T-helper 1 cell treated with Interleukin-12 subunit alpha and Interleukin-12 subunit beta and Interleukin-4 antibody, amounts not matched to agents 30 μg/mL and 1 μg/mL, for 36 hours (primary cell): ENCODE measurements around the gene TCP11L1.
"Not testable (repeated sequence)": the region's sequence is repeated elsewhere in the genome, so short reads cannot be mapped to it uniquely, and the experiment has no call there.

ENCODE experiments used
- H3K27ac Mint-ChIP-seq: one replicate; pipeline ENCODE4 v1.8.0; 2021; ENCODE audit warnings: mild to moderate bottlenecking, mixed read lengths
- H3K27me3 Mint-ChIP-seq: one replicate; pipeline ENCODE4 v1.8.0; 2021; ENCODE audit warnings: low read depth, mixed read lengths
- H3K36me3 Mint-ChIP-seq: one replicate; pipeline ENCODE4 v1.8.0; 2021; ENCODE audit warnings: low read depth, mixed read lengths
- H3K4me1 Mint-ChIP-seq: one replicate; pipeline ENCODE4 v1.8.0; 2021; ENCODE audit warnings: low read depth, mixed read lengths
- H3K4me3 Mint-ChIP-seq: one replicate; pipeline ENCODE4 v1.8.0; 2021; ENCODE audit warnings: mild to moderate bottlenecking, moderate library complexity, mixed read lengths
- H3K9me3 Mint-ChIP-seq: one replicate; pipeline ENCODE4 v1.8.0; 2021; ENCODE audit warnings: mixed read lengths

The TCP11L1 gene

GRCh38 chr11:33044285-33044756 is 4.9 kb downstream of the TCP11L1 start:
- Mint-ChIP-seq H3K4me3 (no peak overlapping the region), H3K4me1 (peaks cover 15% of the 10 kb centered on the region), H3K36me3 (peaks cover 32% of the 10 kb centered on the region), H3K9me3 (no peaks in the 10 kb centered on the region), H3K27ac (no peak overlapping the region), H3K27me3 (no peaks in the 10 kb centered on the region)

GRCh38 chr11:33045551-33046255 is 6.3 kb downstream of the TCP11L1 start:
- Mint-ChIP-seq H3K27ac (no peak overlapping the region), H3K4me3 (no peak overlapping the region)

DNA sequence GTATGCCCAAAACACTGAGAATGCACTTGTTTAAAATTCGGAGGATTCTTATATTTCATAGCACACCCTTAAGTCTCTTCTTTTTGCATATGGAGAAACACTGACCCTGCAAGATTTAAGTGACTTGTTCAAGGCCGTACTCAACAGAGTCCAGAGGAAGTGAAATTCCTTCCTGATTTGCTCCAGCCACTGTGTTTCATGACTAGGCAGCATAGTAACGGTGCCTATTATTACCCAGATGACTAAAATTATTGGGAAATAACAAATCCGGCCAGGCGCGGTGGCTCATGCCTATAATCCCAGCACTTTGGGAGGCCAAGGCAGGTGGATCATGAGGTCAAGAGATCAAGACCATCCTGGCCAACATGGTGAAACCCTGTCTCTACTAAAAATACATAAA is 9.3 kb downstream of the TCP11L1 start:
- not testable (repeated sequence) for H3K27ac Mint-ChIP-seq, H3K27me3 Mint-ChIP-seq, H3K4me3 Mint-ChIP-seq, H3K9me3 Mint-ChIP-seq, H3K4me1 Mint-ChIP-seq
- peaks cover 31% of the 10 kb centered on the region for H3K36me3 Mint-ChIP-seq

More at GRCh38 chr11:33045551-33046255, 6.3 kb downstream of the TCP11L1 start:
- Mint-ChIP-seq H3K4me1 (peaks cover 8% of the 10 kb centered on the region), H3K9me3 (no peaks in the 10 kb centered on the region), H3K27me3 (no peaks in the 10 kb centered on the region), H3K36me3 (peaks cover 32% of the 10 kb centered on the region)

GRCh38 chr11:33049565-33050408 is 10.4 kb downstream of the TCP11L1 start:
- H3K9me3 Mint-ChIP-seq, H3K27ac Mint-ChIP-seq, H3K4me1 Mint-ChIP-seq, H3K27me3 Mint-ChIP-seq, H3K4me3 Mint-ChIP-seq: not testable (repeated sequence)
- H3K36me3 Mint-ChIP-seq: peaks cover 25% of the 10 kb centered on the region

DNA sequence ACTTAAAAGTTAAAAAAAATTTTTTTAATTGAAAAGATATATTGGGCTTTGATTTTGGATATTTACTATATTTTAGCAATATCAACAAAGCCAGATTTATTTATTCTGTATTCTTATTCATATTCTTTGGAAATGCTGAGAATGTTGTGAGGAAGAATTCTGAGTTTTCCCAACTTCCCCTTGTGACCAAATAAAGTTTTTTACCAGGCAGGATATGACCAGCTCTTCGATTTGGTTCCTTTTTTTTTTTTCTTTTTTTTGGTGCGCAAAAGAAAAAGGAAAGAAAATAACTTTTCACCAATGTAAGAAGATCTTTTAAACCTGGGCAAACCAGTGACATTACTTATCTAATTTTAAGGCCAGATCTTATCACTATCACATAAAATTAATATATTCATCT is 12.9 kb downstream of the TCP11L1 start:
- peaks cover 17% of the 10 kb centered on the region for H3K36me3 Mint-ChIP-seq
- H3K27ac Mint-ChIP-seq: no peak overlapping the region
- H3K27me3 Mint-ChIP-seq: no peaks in the 10 kb centered on the region
- H3K4me1 Mint-ChIP-seq: no peaks in the 10 kb centered on the region
- no peak overlapping the region for H3K4me3 Mint-ChIP-seq
- no peaks in the 10 kb centered on the region for H3K9me3 Mint-ChIP-seq

DNA sequence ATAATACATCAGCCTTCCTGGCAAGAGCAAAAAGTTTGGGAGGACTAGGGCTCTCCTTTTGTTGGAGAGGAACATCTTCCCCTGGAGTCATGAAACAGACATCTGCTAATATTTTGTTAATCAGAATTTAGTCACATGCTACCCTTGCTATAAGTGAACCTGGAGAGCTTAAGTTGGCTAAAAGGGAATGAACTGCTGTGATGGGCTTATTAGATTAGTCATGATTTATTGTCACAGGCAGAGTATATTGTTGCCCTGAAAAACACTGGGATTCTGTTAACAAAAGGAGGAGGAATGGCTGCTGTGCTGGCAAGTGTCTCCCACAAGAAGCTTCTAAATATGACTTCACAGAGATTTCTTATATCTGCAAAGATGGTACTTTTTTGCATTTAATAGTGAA is 16.0 kb downstream of the TCP11L1 start:
- no peaks in the 10 kb centered on the region for H3K27me3 Mint-ChIP-seq
- peaks cover 2% of the 10 kb centered on the region for H3K4me1 Mint-ChIP-seq
- no peak overlapping the region for H3K4me3 Mint-ChIP-seq
- no peak overlapping the region for H3K27ac Mint-ChIP-seq
- H3K36me3 Mint-ChIP-seq: peaks cover 23% of the 10 kb centered on the region
- H3K9me3 Mint-ChIP-seq: no peaks in the 10 kb centered on the region

DNA sequence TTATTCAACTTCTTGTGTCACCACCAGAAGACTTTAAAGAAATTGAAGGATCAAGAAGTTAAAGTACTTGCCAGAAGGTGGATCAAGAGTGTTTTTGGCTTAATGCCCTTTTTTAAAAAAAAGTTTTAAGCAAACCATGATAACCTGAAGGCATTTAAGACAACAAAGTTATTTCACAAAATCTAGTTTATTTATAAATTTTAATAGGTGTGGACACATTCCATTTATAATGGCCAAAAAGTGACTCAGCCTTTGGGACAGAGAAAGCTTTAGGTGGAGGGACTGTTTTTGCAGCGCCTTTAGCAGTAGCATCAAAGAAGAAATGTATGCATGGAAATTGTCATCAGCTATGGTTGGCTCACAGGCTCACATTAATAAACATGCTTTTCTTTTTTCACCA is 17.9 kb downstream of the TCP11L1 start:
- no peaks in the 10 kb centered on the region for H3K27me3 Mint-ChIP-seq
- peaks cover 6% of the 10 kb centered on the region for H3K4me1 Mint-ChIP-seq
- H3K27ac Mint-ChIP-seq: no peak overlapping the region
- no peak overlapping the region for H3K4me3 Mint-ChIP-seq
- H3K9me3 Mint-ChIP-seq: no peaks in the 10 kb centered on the region
- peaks cover 29% of the 10 kb centered on the region for H3K36me3 Mint-ChIP-seq

DNA sequence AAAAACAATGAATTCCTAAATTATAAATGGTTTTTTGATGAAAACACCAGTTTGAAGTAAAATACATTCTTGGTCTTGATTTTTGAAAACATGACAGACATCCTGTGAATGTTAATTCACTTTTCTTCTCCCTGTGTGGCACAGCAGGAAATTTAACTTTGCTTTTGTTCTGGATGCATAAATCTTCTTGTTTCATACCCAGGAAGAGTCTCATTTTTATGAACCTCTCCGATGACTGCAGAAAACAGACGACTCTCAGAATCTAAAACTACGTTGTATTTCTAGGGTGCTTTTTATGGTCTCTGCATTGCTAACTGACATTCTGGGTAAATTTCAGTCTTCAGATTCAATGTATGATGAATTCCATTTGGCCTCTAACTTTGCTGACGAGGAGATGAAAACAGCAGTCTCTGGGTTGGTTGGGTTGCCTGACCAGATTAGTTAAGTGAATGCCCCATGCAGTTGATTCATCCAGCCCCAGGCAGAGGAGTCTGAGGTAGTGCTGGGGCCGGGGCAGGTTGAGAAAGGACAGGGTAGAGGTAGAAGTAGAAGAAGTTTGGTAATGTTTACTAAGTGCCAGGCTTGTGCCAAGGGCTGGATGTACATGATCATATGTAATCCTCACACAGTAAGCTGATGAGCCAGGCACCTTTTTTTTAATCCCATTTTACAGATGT is 20.1 kb downstream of the TCP11L1 start:
- peaks cover 26% of the 10 kb centered on the region for H3K4me1 Mint-ChIP-seq

DNA sequence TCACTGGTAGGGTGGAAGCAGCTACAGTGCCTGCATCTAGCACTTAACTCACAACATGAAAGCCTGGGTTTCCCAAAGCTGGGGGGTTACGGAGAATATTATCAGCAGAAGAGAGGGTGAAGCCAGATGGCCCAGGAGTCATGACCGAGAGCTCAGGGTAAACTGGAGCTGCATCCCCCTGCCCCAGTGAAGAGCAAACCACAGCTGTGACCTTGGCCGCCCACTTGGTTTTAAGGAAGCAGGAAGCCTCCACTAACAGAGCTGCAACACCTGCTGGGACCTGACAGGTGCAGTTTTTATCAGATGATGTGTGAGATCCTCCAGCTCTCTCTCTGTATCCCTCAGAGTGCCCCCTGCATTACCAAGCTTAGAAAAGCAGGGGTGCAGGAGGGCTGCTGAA is 20.9 kb downstream of the TCP11L1 start:
- H3K36me3 Mint-ChIP-seq: peaks cover 41% of the 10 kb centered on the region
- no peaks in the 10 kb centered on the region for H3K9me3 Mint-ChIP-seq
- peaks cover 32% of the 10 kb centered on the region for H3K4me1 Mint-ChIP-seq
- H3K27me3 Mint-ChIP-seq: no peaks in the 10 kb centered on the region
- no peak overlapping the region for H3K27ac Mint-ChIP-seq
- H3K4me3 Mint-ChIP-seq: no peak overlapping the region

More for the DNA sequence above, 20.1 kb downstream of the TCP11L1 start:
- H3K4me3 Mint-ChIP-seq: no peak overlapping the region
- H3K9me3 Mint-ChIP-seq: no peaks in the 10 kb centered on the region
- no peaks in the 10 kb centered on the region for H3K27me3 Mint-ChIP-seq
- H3K36me3 Mint-ChIP-seq: peaks cover 39% of the 10 kb centered on the region
- no peak overlapping the region for H3K27ac Mint-ChIP-seq

DNA sequence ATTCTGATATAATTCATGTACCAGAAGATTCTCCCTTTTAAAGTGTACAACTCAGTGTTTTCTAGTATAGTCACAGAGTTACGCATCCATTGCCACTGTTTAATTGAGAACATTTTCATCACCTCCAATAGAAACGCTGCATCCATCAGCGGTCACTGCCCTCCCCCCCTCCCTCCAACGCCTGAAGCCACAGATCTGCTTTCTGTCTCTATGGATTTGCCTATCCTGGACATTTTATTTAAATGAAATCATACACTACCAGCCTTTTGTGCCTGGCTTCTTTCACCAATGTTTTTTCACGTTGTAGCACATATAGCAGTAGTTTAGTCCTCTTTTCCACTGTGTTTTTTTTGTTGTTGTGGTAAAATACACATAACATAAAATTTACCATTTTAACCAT is 22.8 kb downstream of the TCP11L1 start:
- Mint-ChIP-seq H3K9me3 (no peaks in the 10 kb centered on the region), H3K4me3 (no peak overlapping the region), H3K27ac (no peak overlapping the region), H3K4me1 (peaks cover 32% of the 10 kb centered on the region), H3K36me3 (peaks cover 43% of the 10 kb centered on the region), H3K27me3 (no peaks in the 10 kb centered on the region)

- Mint-ChIP-seq H3K4me3 (peak overlapping the region; percentile 45), H3K27me3 (no peaks in the 10 kb centered on the region), H3K27ac (peak overlapping the region; percentile 16), H3K9me3 (no peaks in the 10 kb centered on the region), H3K36me3 (peaks cover 39% of the 10 kb centered on the region), H3K4me1 (peaks cover 32% of the 10 kb centered on the region)
Observed at GRCh38 chr11:33063326-33063881, 24.0 kb downstream of the TCP11L1 start.

DNA sequence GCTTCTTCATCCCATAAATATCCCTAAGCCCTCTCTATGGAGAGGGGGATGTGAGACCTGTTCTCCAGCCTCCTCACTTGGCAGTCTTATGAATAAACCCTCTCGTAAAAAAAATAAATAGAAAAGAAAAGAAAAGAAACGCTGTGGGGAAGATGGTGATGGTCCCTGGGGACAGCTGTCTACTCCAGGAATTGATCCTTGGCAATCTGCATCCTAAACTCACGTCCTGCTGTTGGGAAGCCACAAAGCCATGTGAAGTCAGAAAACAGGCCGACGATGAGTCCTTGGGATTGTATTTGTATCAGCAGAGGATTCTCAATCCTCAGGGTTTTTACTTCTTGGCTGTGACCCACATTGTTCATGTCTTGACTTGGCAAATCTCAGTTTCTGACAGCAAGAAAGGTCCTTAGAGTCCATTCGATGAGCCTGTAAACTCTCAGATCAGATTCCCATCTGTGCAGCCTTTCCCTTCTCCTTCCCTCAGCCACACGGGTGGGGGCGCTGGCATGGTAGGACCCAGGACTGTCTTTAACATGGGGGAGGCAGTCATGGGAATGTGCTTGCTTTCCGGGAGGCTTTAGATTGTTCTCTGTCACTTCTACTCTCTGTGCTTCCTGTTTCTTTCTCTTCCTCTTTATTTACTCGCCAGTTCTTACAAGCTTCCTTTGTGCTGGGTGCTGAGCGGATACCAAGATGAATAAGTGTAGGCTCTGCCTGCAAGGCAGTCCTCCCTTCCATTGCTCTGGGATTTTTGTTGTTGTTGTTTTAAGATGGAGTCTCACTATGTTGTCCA is 24.9 kb downstream of the TCP11L1 start:
- H3K4me3 Mint-ChIP-seq: peak overlapping the region; percentile 48
- H3K36me3 Mint-ChIP-seq: peaks cover 34% of the 10 kb centered on the region
- H3K9me3 Mint-ChIP-seq: no peaks in the 10 kb centered on the region
- H3K27ac Mint-ChIP-seq: peak overlapping the region; percentile 16
- peaks cover 32% of the 10 kb centered on the region for H3K4me1 Mint-ChIP-seq
- H3K27me3 Mint-ChIP-seq: no peaks in the 10 kb centered on the region

GRCh38 chr11:33064866-33065265 is 25.5 kb downstream of the TCP11L1 start:
- no peak overlapping the region for H3K27ac Mint-ChIP-seq
- peaks cover 31% of the 10 kb centered on the region for H3K36me3 Mint-ChIP-seq
- H3K9me3 Mint-ChIP-seq: no peaks in the 10 kb centered on the region

More at GRCh38 chr11:33064866-33065265, 25.5 kb downstream of the TCP11L1 start:
- Mint-ChIP-seq H3K4me1 (peaks cover 32% of the 10 kb centered on the region), H3K4me3 (peak overlapping the region; percentile 48), H3K27me3 (no peaks in the 10 kb centered on the region)
